K562 (cell line): Measurements from ENCODE around the gene HIVEP1. TPM values are rescaled to one million over a fixed set of nuclear protein-coding genes. Genes with fewer than 3 reads are reported as not detected.

Source experiments
- CBFA2T2 ChIP-seq: fragments of 450-650 bp; conservative IDR thresholded peaks from 2 replicates; pipeline ENCODE4 v1.6.1; 2017; ENCODE audit warnings: mild to moderate bottlenecking
- CBX3 ChIP-seq, 2 experiments: IDR thresholded peaks; 1 replicate in 1 of 2; 2 replicates in 1 of 2; pipeline ENCODE4 v1.6.1; 2012; ENCODE audit warnings: inconsistent platforms in 2 of 2, low read length in 2 of 2, borderline replicate concordance in 1 of 2, control low read depth in 1 of 2
- IRF9 ChIP-seq: fragments of 450-650 bp; IDR thresholded peaks from 2 replicates; pipeline ENCODE4 v1.6.1; 2016; ENCODE audit warnings: missing biosample characterization, missing genetic modification characterization
- MTA3 ChIP-seq: fragments of 450-650 bp; formaldehyde crosslinking; IDR thresholded peaks from 2 replicates; pipeline ENCODE4 v1.6.1; 2017; ENCODE audit warnings: mild to moderate bottlenecking, borderline replicate concordance
- NCOA4 ChIP-seq: fragments of 450-650 bp; IDR thresholded peaks from 2 replicates; pipeline ENCODE4 v1.6.1; 2018; ENCODE audit warnings: mild to moderate bottlenecking; ENCODE audit not compliant: partially characterized antibody
- PPARD ChIP-seq: fragments of 250-450 bp; sonication (Bioruptor Pico); IDR thresholded peaks from 2 replicates; pipeline ENCODE4 v1.8.0; 2022; ENCODE audit warnings: inconsistent platforms, mild to moderate bottlenecking, moderate library complexity
- RAD21 ChIP-seq, 2 experiments: fragments of 250-450 bp in 1 of 2; fragments of 450-650 bp in 1 of 2; sonication (Bioruptor Pico) in 1 of 2; formaldehyde crosslinking in 1 of 2; IDR thresholded peaks in 1 of 2; conservative IDR thresholded peaks in 1 of 2; 2 replicates each; pipeline versions ENCODE4 v1.4.0 to v1.8.0; 2020 to 2022; ENCODE audit warnings: mild to moderate bottlenecking in 2 of 2, moderate library complexity in 1 of 2
- SAFB2 ChIP-seq: fragments of 200-400 bp; formaldehyde crosslinking; IDR thresholded peaks from 2 replicates; pipeline ENCODE4 v1.6.1; 2018; ENCODE audit warnings: borderline replicate concordance, low read length, low read depth, moderate library complexity; ENCODE audit not compliant: severe bottlenecking
- SIN3B ChIP-seq: fragments of 450-650 bp; IDR thresholded peaks from 2 replicates; pipeline ENCODE4 v1.6.1; 2017; ENCODE audit warnings: low read depth, mild to moderate bottlenecking, moderate library complexity
- SMAD1 ChIP-seq: fragments of 150-350 bp; IDR thresholded peaks from 2 replicates; pipeline ENCODE4 v1.6.1; 2014; ENCODE audit warnings: low read length, low read depth; ENCODE audit not compliant: partially characterized antibody
- SOX6 ChIP-seq: fragments of 450-650 bp; IDR thresholded peaks from 2 replicates; pipeline ENCODE4 v1.6.1; 2014; ENCODE audit warnings: mild to moderate bottlenecking
- TCF3 ChIP-seq: sonication (generic); formaldehyde crosslinking; IDR thresholded peaks from 2 replicates; pipeline ENCODE4 v1.4.0; 2020; ENCODE audit warnings: mild to moderate bottlenecking, missing genetic modification reagents
- ZBTB7A ChIP-seq: IDR thresholded peaks from 2 replicates; pipeline ENCODE4 v1.6.1; 2011; ENCODE audit warnings: low read depth, mild to moderate bottlenecking, low read length, moderate library complexity, borderline replicate concordance; ENCODE audit not compliant: control insufficient read depth
- ZNF121 ChIP-seq: sonication (generic); formaldehyde crosslinking; conservative IDR thresholded peaks from 2 replicates; pipeline ENCODE4 v1.8.0; 2022; ENCODE audit warnings: missing genetic modification reagents
- ZNF146 ChIP-seq: IDR thresholded peaks from one replicate; pipeline ENCODE4 v1.6.1; 2018; ENCODE audit warnings: missing compliant biosample characterization; ENCODE audit not compliant: unreplicated experiment
- ZNF445 ChIP-seq: fragments of 250-450 bp; sonication (Bioruptor Pico); IDR thresholded peaks from 2 replicates; pipeline ENCODE4 v1.4.0; 2020; ENCODE audit warnings: low read depth, mild to moderate bottlenecking, moderate library complexity
- ZNF766 ChIP-seq: fragments of 200-800 bp; sonication (Bioruptor generic); conservative IDR thresholded peaks from 2 replicates; pipeline ENCODE4 v1.6.1; 2016; ENCODE audit warnings: missing genetic modification characterization, missing compliant biosample characterization
- ZNF830 ChIP-seq: fragments of 250-450 bp; sonication (Bioruptor Pico); IDR thresholded peaks from 2 replicates; pipeline ENCODE4 v1.5.0; 2021; ENCODE audit warnings: mild to moderate bottlenecking
- polyA plus RNA-seq, 8 experiments: library from polyadenylated mRNA; depleted of rRNA in 4 of 8; stranded (reverse) in 5 of 8; unstranded in 3 of 8; fragments of >200 nt; fragmentation: Nextera tagmentation in 2 of 8; fragmentation: Illumina TruSeq in 1 of 8; extraction: Ambion mirVana in 2 of 8; extraction: Trizol in 1 of 8; gene quantifications; 2 replicates each; pipeline versions ENCODE4 v1.2.1 to v1.2.3, GENCODE V29; 2011 to 2014; ENCODE audit warnings: inconsistent platforms in 1 of 8, missing spikeins in 1 of 8
- total RNA-seq, 7 experiments: library from RNA; depleted of rRNA in 6 of 7; stranded (reverse); fragments of >200 nt in 6 of 7; fragmentation: Illumina TruSeq in 2 of 7; extraction: Trizol in 2 of 7; gene quantifications; 2 replicates each; pipeline versions ENCODE4 v1.2.1 to v1.2.3, GENCODE V29; 2011 to 2021; ENCODE audit warnings: low replicate concordance in 1 of 7
- TF ChIP-seq, protein P1 (sequence below): IDR thresholded peaks from 2 replicates; pipeline ENCODE4 v1.6.1; 2016; ENCODE audit warnings: missing genetic modification characterization, missing compliant biosample characterization
- TF ChIP-seq, protein P2 (sequence below), 3 experiments: IDR thresholded peaks in 2 of 3; conservative IDR thresholded peaks in 1 of 3; 2 replicates each; pipeline ENCODE4 v1.5.1; 2011 to 2012; ENCODE audit warnings: low read length in 3 of 3, mild to moderate bottlenecking in 3 of 3, control low read depth in 2 of 3, improper control_type of control experiment in 1 of 3, inconsistent platforms in 1 of 3, low read depth in 1 of 3, mixed read lengths in 1 of 3, moderate library complexity in 1 of 3; ENCODE audit not compliant: insufficient read depth in 2 of 3
- TF ChIP-seq, protein P3 (sequence below): sonication (generic); formaldehyde crosslinking; IDR thresholded peaks from 2 replicates; pipeline ENCODE4 v1.8.0; 2022; ENCODE audit warnings: mild to moderate bottlenecking, missing genetic modification reagents

The HIVEP1 gene
- total and polyA plus RNA-seq, 9 of the 15 experiments (the other 6 are each of a cell fraction or from before 2014, with no cell fraction given), result 6.0 to 33.3 (median 21.7) TPM

DNA sequence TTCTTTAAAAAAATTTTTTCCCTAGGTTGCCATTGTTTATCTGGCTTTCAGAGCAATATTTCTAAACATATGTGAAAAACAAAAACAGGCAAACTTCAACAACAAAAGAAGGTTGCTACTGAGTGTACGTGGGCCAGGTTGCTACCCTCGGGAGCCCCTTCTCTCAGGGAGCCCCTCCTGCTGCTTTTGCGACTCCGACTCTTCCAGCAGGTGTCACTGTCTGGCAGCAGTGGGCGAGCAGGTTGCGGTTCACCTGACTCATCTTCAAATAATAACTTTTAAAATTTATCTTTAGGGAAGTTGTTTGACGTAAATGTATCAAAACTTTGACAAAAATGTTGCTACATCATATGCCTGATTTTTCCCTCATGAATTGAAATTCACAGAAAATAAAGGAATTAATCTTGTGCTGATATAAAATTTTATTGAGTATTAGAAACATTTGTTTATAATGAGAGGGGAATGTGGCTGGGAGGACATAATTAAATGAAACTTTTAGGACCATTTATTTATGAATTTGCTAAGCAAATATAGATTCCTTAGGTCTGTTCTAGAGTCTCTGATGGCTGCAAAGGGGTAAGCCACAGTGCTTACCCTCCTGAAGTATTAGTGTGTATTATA, 138.8 kb downstream of the HIVEP1 start (continued):
- TF ChIP-seq ZNF146 (CRISPR knock-in tag) (no peak), SIN3B (no peak), ZNF445 (CRISPR knock-in tag) (no peak), ZNF766 (no peak), CBFA2T2 (no peak), ZNF830 (no peak), SOX6 (no peak), MTA3 (no peak), RAD21 (CRISPR knock-in tag; conservative IDR thresholded peaks at IDR 0.05 in 1 of 2, IDR thresholded peaks at IDR 0.05 in 1 of 2) (peak; percentile 18 to 47; a peak in 2 of 4 replicates), IRF9 (tag) (no peak), PPARD (CRISPR knock-in tag) (no peak), TCF3 (no peak), CBX3 (IDR thresholded peaks at IDR 0.05; ENCODE audit: borderline replicate concordance in 1 of 2, low read length in 2 of 2) (no peak), ZNF121 (CRISPR knock-in tag) (no peak), SAFB2 (no peak), NCOA4 (no peak), SMAD1 (no peak), ZBTB7A (peak; percentile 90; the same call in 1 of the 2 replicates)
- TF ChIP-seq, protein P1, sequence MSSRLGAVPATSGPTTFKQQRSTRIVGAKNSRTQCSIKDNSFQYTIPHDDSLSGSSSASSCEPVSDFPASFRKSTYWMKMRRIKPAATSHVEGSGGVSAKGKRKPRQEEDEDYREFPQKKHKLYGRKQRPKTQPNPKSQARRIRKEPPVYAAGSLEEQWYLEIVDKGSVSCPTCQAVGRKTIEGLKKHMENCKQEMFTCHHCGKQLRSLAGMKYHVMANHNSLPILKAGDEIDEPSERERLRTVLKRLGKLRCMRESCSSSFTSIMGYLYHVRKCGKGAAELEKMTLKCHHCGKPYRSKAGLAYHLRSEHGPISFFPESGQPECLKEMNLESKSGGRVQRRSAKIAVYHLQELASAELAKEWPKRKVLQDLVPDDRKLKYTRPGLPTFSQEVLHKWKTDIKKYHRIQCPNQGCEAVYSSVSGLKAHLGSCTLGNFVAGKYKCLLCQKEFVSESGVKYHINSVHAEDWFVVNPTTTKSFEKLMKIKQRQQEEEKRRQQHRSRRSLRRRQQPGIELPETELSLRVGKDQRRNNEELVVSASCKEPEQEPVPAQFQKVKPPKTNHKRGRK (tag), result no peak
- TF ChIP-seq, protein P2, sequence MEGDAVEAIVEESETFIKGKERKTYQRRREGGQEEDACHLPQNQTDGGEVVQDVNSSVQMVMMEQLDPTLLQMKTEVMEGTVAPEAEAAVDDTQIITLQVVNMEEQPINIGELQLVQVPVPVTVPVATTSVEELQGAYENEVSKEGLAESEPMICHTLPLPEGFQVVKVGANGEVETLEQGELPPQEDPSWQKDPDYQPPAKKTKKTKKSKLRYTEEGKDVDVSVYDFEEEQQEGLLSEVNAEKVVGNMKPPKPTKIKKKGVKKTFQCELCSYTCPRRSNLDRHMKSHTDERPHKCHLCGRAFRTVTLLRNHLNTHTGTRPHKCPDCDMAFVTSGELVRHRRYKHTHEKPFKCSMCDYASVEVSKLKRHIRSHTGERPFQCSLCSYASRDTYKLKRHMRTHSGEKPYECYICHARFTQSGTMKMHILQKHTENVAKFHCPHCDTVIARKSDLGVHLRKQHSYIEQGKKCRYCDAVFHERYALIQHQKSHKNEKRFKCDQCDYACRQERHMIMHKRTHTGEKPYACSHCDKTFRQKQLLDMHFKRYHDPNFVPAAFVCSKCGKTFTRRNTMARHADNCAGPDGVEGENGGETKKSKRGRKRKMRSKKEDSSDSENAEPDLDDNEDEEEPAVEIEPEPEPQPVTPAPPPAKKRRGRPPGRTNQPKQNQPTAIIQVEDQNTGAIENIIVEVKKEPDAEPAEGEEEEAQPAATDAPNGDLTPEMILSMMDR (IDR thresholded peaks at IDR 0.05 in 2 of 3, conservative IDR thresholded peaks at IDR 0.05 in 1 of 3; ENCODE audit: insufficient read depth in 2 of 3, low read depth in 1 of 3, low read length in 3 of 3), result peak; percentile 52 to 62 (median 59)
- TF ChIP-seq, protein P3, sequence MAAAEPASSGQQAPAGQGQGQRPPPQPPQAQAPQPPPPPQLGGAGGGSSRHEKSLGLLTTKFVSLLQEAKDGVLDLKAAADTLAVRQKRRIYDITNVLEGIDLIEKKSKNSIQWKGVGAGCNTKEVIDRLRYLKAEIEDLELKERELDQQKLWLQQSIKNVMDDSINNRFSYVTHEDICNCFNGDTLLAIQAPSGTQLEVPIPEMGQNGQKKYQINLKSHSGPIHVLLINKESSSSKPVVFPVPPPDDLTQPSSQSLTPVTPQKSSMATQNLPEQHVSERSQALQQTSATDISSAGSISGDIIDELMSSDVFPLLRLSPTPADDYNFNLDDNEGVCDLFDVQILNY (CRISPR knock-in tag), result no peak
